Neutrophil (primary cell): Measurements from ENCODE around the gene CD8B2.
"Not testable (repeated sequence)": the region's sequence is repeated elsewhere in the genome, so short reads cannot be mapped to it uniquely, and the experiment has no call there.

Experiments
- H3K27ac ChIP-seq: fragments of 200-600 bp; sonication (generic); 2 replicates; pipeline ENCODE4 v1.5.1; 2016; ENCODE audit warnings: mild to moderate bottlenecking, moderate library complexity
- H3K27me3 ChIP-seq: fragments of 200-600 bp; sonication (generic); 2 replicates; pipeline ENCODE4 v1.6.0; 2016; ENCODE audit warnings: mild to moderate bottlenecking
- H3K36me3 ChIP-seq: fragments of 200-600 bp; sonication (generic); 2 replicates; pipeline ENCODE4 v1.5.1; 2017
- H3K4me1 ChIP-seq, 2 experiments: fragments of 200-600 bp in 1 of 2; sonication (generic) in 1 of 2; 1 replicate in 1 of 2; 2 replicates in 1 of 2; pipeline versions ENCODE4 v1.5.1 to v1.6.1; 2013 to 2016; ENCODE audit warnings: low read depth in 1 of 2, low read length in 1 of 2, mild to moderate bottlenecking in 1 of 2, moderate library complexity in 1 of 2; ENCODE audit not compliant: control insufficient read depth in 1 of 2, insufficient read depth in 1 of 2
- H3K4me3 ChIP-seq, 2 experiments: fragments of 200-600 bp in 1 of 2; sonication (generic) in 1 of 2; 1 replicate in 1 of 2; 2 replicates in 1 of 2; pipeline ENCODE4 v1.5.1; 2013 to 2016; ENCODE audit warnings: low read depth in 1 of 2, low read length in 1 of 2, mild to moderate bottlenecking in 1 of 2, moderate library complexity in 1 of 2
- H3K9me3 ChIP-seq: fragments of 200-600 bp; sonication (generic); 2 replicates; pipeline ENCODE4 v1.5.1; 2016
- CTCF ChIP-seq: fragments of 200-600 bp; sonication (generic); IDR thresholded peaks from 2 replicates; pipeline ENCODE4 v1.5.1; 2016; ENCODE audit warnings: antibody characterized with exemption

CD8B2 gene

DNA sequence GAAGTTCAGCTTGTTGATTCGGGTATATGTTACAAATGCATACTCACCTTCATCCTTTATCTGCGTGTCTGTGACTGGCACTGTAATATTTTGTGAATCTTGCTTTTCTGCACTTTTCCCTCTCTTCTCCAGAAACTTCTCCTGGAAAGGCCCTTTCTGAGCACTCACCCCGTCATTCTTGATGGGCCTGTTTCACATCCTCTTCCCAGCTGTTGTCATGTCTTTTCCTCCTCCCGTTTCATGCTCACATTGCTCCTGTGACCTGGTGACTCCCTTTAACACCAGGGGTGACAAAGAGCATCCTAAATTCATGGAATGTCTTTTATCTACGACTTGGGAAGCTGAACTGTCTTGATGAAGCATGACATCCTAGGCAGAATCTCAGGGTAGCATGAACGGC, 65.8 kb downstream of the CD8B2 start:
- TF ChIP-seq CTCF: no peak
- H3K9me3 ChIP-seq: no peaks in the 10 kb centered on the region
- H3K4me3 ChIP-seq: no peak overlapping the region
- no peaks in the 10 kb centered on the region for H3K36me3 ChIP-seq
- no peak overlapping the region for H3K27ac ChIP-seq
- H3K4me1 ChIP-seq: no peaks in the 10 kb centered on the region
- H3K27me3 ChIP-seq: no peaks in the 10 kb centered on the region

DNA sequence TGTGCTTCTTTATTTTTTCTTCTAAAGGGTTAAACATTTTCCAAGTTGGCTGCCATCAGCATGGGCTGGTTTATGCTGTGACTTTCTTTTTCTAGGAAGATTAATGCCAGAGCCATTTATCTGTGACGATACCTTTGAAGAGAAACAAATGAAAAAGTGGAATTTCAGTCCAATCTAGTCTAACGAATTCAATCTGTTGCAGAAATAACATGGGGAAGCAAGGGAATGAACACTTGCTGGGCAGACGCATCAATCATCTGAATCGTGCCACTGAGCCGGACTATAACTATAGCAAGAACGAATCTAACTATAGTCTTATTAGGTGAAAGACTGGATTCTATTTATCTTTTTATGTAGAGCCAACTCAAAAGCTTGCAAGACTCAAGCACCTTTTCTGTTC, 66.2 kb downstream of the CD8B2 start:
- TF ChIP-seq CTCF: no peak
- H3K36me3 ChIP-seq: no peaks in the 10 kb centered on the region
- H3K27me3 ChIP-seq: no peaks in the 10 kb centered on the region
- no peaks in the 10 kb centered on the region for H3K9me3 ChIP-seq
- no peaks in the 10 kb centered on the region for H3K4me1 ChIP-seq
- no peak overlapping the region for H3K4me3 ChIP-seq
- no peak overlapping the region for H3K27ac ChIP-seq

GRCh38 chr2:106554411-106554810, 67.2 kb downstream of the CD8B2 start:
- H3K27me3 ChIP-seq: no peaks in the 10 kb centered on the region
- TF ChIP-seq CTCF: no peak

GRCh38 chr2:106555053-106555452, 67.9 kb downstream of the CD8B2 start:
- Histone ChIP-seq H3K27ac (no peak overlapping the region), H3K36me3 (no peaks in the 10 kb centered on the region), H3K4me1 (no peaks in the 10 kb centered on the region), H3K4me3 (no peak overlapping the region), H3K27me3 (no peaks in the 10 kb centered on the region), H3K9me3 (no peaks in the 10 kb centered on the region)
- no peak for TF ChIP-seq CTCF

More at GRCh38 chr2:106554411-106554810, 67.2 kb downstream of the CD8B2 start:
- no peaks in the 10 kb centered on the region for H3K4me1 ChIP-seq
- H3K27ac ChIP-seq: no peak overlapping the region
- H3K36me3 ChIP-seq: no peaks in the 10 kb centered on the region
- no peaks in the 10 kb centered on the region for H3K9me3 ChIP-seq
- no peak overlapping the region for H3K4me3 ChIP-seq

- not testable (repeated sequence) for H3K27me3 ChIP-seq, H3K27ac ChIP-seq, H3K36me3 ChIP-seq, H3K9me3 ChIP-seq, H3K4me3 ChIP-seq, H3K4me1 ChIP-seq
Observed at GRCh38 chr2:106559786-106560185, 72.6 kb downstream of the CD8B2 start.

DNA sequence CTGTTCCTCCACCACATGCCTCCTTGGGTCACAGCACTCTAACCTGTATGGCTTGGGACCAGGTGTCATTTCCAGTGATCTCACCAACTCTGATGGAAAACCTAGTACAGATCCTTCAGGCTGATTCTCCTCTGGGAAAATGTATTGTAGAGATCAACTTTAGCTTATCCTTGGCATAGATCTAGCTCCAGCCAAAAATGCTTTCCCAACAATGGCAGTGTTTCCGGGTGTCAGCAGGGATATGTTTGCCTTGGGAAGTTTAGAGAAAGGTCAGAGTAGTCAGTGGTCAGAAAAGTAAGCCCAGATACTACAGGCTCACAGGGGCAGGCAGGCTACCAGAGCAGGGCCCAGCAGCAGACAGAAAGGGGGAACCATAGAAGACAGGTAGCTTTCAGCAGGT, 73.6 kb downstream of the CD8B2 start:
- no peak overlapping the region for H3K27ac ChIP-seq

More for the DNA sequence above, 73.6 kb downstream of the CD8B2 start:
- Histone ChIP-seq H3K27me3 (peaks cover 4% of the 10 kb centered on the region), H3K36me3 (no peaks in the 10 kb centered on the region), H3K4me3 (no peak overlapping the region), H3K4me1 (no peaks in the 10 kb centered on the region), H3K9me3 (no peaks in the 10 kb centered on the region)
- TF ChIP-seq CTCF: no peak
